Small intestine (tissue), 4 donors: ENCODE data around the gene EFEMP2. TPM values are rescaled to one million over a fixed set of nuclear protein-coding genes. Genes with fewer than 3 reads are reported as not detected.

ENCODE experiments used
- polyA plus RNA-seq, 4 donors: library from polyadenylated mRNA; stranded (reverse) in 3 of 4; unstranded in 1 of 4; fragments of 200-250 nt in 3 of 4; fragments of 120-200 nt in 1 of 4; gene quantifications; one replicate each; pipeline versions ENCODE4 v1.2.1 to v1.2.3, GENCODE V29; 2013
- donor health status: healthy with polysubstance abuse.
- donor health status: Bipolar disorder and iron deficiency.
- donor health status: healthy.

The EFEMP2 gene
- polyA plus RNA-seq, 4 donors: 4.7 to 18.0 (median 12.1) TPM

Other genes with a start within 250 kb of the EFEMP2 start
- gene SIPA1, start 234.7 kb downstream of the EFEMP2 start, polyA plus RNA-seq: 10 to 100 TPM; 21.7 to 45.2 (median 33.1) TPM
- 10 to 100 TPM; 32.2 to 46.9 (median 36.7) TPM for gene RELA, start 209.9 kb downstream of the EFEMP2 start, polyA plus RNA-seq
- 10 to 100 TPM; 63.9 to 76.7 (median 71.1) TPM for gene KAT5, start 160.5 kb downstream of the EFEMP2 start, polyA plus RNA-seq
- 10 to 100 TPM; 36.9 to 65.1 (median 50.2) TPM for gene RNASEH2C, start 152.0 kb downstream of the EFEMP2 start, polyA plus RNA-seq
- gene AP5B1, start 91.8 kb downstream of the EFEMP2 start, polyA plus RNA-seq: 10 to 100 TPM in 1 of 4 donors, 1 to 10 TPM in 3; 6.9 to 17.3 (median 9.1) TPM
- gene OVOL1, start 85.7 kb downstream of the EFEMP2 start, polyA plus RNA-seq: 10 to 100 TPM; 11.9 to 41.3 (median 20.1) TPM
- gene SNX32, start 38.8 kb downstream of the EFEMP2 start, polyA plus RNA-seq: 1 to 10 TPM in 3 of 4 donors, under 1 TPM in 1; 0.54 to 4.0 (median 1.8) TPM
- gene CFL1, start 14.6 kb downstream of the EFEMP2 start, polyA plus RNA-seq: 1,000 to 10,000 TPM in 3 of 4 donors, 100 to 1,000 TPM in 1; 854 to 2,084 (median 1,613) TPM
- gene MUS81, start 12.4 kb downstream of the EFEMP2 start, polyA plus RNA-seq: 100 to 1,000 TPM in 1 of 4 donors, 10 to 100 TPM in 3; 45.3 to 118 (median 73.8) TPM
- 1 to 10 TPM in 2 of 4 donors, under 1 TPM in 2; 0.43 to 3.5 (median 1.1) TPM for gene CTSW, start 7.0 kb upstream of the EFEMP2 start, polyA plus RNA-seq
- 100 to 1,000 TPM in 2 of 4 donors, 10 to 100 TPM in 2; 57.6 to 131 (median 86.9) TPM for gene FIBP, start 15.7 kb upstream of the EFEMP2 start, polyA plus RNA-seq
- gene CCDC85B, start 17.9 kb upstream of the EFEMP2 start, polyA plus RNA-seq: 10 to 100 TPM in 2 of 4 donors, 1 to 10 TPM in 2; 6.5 to 32.5 (median 13.3) TPM
- 1 to 10 TPM in 3 of 4 donors, under 1 TPM in 1; 0.04 to 5.2 (median 1.9) TPM for gene FOSL1, start 27.6 kb upstream of the EFEMP2 start, polyA plus RNA-seq
- 10 to 100 TPM; 23.9 to 32.7 (median 26.9) TPM for gene C11orf68, start 46.3 kb upstream of the EFEMP2 start, polyA plus RNA-seq
- 10 to 100 TPM; 53.2 to 87.3 (median 70.7) TPM for gene DRAP1, start 46.6 kb upstream of the EFEMP2 start, polyA plus RNA-seq
- under 1 TPM in 1 of 4 donors, not detected in 3; 0.07 TPM for gene TSGA10IP, start 72.7 kb upstream of the EFEMP2 start, polyA plus RNA-seq
- 10 to 100 TPM; 39.3 to 95.9 (median 52.9) TPM for gene SART1, start 88.9 kb upstream of the EFEMP2 start, polyA plus RNA-seq
- 10 to 100 TPM; 14.8 to 34.9 (median 19.8) TPM for gene EIF1AD, start 129.4 kb upstream of the EFEMP2 start, polyA plus RNA-seq
- 100 to 1,000 TPM in 2 of 4 donors, 10 to 100 TPM in 2; 80.0 to 193 (median 100) TPM for gene BANF1, start 129.7 kb upstream of the EFEMP2 start, polyA plus RNA-seq
- gene CST6, start 139.2 kb upstream of the EFEMP2 start, polyA plus RNA-seq: not detected
- under 1 TPM in 1 of 4 donors, not detected in 3; 0.04 TPM for gene CATSPER1, start 153.7 kb upstream of the EFEMP2 start, polyA plus RNA-seq
- under 1 TPM in 1 of 4 donors, not detected in 3; 0.12 TPM for gene GAL3ST3, start 176.4 kb upstream of the EFEMP2 start, polyA plus RNA-seq
- gene SF3B2, start 179.6 kb upstream of the EFEMP2 start, polyA plus RNA-seq: 100 to 1,000 TPM; 106 to 141 (median 122) TPM
- gene PACS1, start 197.5 kb upstream of the EFEMP2 start, polyA plus RNA-seq: 10 to 100 TPM in 2 of 4 donors, 1 to 10 TPM in 2; 4.0 to 22.9 (median 10.0) TPM